Measurements from ENCODE around the gene ARHGAP15.

Gene ARHGAP15

GRCh38 chr2:143815082-143815481 is 685.9 kb downstream of the ARHGAP15 start:
- TF ChIP-seq, protein P1, sequence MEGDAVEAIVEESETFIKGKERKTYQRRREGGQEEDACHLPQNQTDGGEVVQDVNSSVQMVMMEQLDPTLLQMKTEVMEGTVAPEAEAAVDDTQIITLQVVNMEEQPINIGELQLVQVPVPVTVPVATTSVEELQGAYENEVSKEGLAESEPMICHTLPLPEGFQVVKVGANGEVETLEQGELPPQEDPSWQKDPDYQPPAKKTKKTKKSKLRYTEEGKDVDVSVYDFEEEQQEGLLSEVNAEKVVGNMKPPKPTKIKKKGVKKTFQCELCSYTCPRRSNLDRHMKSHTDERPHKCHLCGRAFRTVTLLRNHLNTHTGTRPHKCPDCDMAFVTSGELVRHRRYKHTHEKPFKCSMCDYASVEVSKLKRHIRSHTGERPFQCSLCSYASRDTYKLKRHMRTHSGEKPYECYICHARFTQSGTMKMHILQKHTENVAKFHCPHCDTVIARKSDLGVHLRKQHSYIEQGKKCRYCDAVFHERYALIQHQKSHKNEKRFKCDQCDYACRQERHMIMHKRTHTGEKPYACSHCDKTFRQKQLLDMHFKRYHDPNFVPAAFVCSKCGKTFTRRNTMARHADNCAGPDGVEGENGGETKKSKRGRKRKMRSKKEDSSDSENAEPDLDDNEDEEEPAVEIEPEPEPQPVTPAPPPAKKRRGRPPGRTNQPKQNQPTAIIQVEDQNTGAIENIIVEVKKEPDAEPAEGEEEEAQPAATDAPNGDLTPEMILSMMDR (IDR thresholded peaks at IDR 0.05): no peak
- Histone ChIP-seq H3K4me3 (no peak overlapping the region), H3K27ac (no peak overlapping the region)
- DNase-seq (ENCODE audit: low spot score): no peak

DNA sequence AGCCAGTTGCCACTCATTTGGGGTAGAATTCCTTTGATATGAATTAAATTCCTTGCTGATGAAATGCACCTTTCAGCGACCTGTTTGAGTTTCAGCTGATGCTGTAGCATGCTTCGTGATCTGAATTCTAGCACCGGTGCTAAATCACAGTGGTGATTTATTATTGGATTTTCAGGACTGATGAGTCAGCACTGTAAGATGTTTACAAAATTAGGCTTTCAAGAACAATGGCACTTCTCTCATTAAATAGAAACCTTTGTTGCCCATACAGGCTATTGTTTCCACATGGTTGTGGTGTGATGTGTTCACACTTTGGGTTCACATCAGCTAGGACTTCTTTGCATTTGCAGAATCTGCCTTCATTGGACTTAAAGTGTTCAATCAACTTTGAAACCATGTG is 687.7 kb downstream of the ARHGAP15 start:
- DNase-seq (ENCODE audit: low spot score): no peak
- H3K27ac ChIP-seq: no peak overlapping the region
- TF ChIP-seq, protein P1 (IDR thresholded peaks at IDR 0.05): no peak
- H3K4me3 ChIP-seq: no peak overlapping the region

Measured in coronary artery (tissue), 2 donors.